ENCODE measurements around the gene PRR13. TPM values are rescaled to one million over a fixed set of nuclear protein-coding genes. Genes with fewer than 3 reads are reported as not detected.
"Not testable (repeated sequence)": the region's sequence is repeated elsewhere in the genome, so short reads cannot be mapped to it uniquely, and the experiment has no call there.

The PRR13 gene
- total and polyA plus RNA-seq, 7 donors: 45.2 to 136 (median 66.3) TPM

- DNase-seq: no peak
- H3K4me1 ChIP-seq: peaks cover 4% of the 10 kb centered on the region
- WGBS, 3 donors: 87 to 92% (median 88%) methylated on average over 7 of the region's 7 CpGs
- no peaks in the 10 kb centered on the region for H3K9me3 ChIP-seq
- no peak overlapping the region for H3K4me3 ChIP-seq
- intact Hi-C loops (cut with DNase I): no loop called here
- H3K36me3 ChIP-seq (ENCODE audit: insufficient read depth in 1 of 2, low read depth in 1 of 2): no peaks in the 10 kb centered on the region
- peak overlapping the region; percentile 66 for H3K27ac ChIP-seq
- peak; percentile 46 to 68 (median 56) for ATAC-seq
- no peaks in the 10 kb centered on the region for H3K27me3 ChIP-seq (ENCODE audit: insufficient read depth in 3 of 3, low read length in 2 of 3)
- TF ChIP-seq, protein P1, sequence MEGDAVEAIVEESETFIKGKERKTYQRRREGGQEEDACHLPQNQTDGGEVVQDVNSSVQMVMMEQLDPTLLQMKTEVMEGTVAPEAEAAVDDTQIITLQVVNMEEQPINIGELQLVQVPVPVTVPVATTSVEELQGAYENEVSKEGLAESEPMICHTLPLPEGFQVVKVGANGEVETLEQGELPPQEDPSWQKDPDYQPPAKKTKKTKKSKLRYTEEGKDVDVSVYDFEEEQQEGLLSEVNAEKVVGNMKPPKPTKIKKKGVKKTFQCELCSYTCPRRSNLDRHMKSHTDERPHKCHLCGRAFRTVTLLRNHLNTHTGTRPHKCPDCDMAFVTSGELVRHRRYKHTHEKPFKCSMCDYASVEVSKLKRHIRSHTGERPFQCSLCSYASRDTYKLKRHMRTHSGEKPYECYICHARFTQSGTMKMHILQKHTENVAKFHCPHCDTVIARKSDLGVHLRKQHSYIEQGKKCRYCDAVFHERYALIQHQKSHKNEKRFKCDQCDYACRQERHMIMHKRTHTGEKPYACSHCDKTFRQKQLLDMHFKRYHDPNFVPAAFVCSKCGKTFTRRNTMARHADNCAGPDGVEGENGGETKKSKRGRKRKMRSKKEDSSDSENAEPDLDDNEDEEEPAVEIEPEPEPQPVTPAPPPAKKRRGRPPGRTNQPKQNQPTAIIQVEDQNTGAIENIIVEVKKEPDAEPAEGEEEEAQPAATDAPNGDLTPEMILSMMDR (IDR thresholded peaks at IDR 0.05): no peak
Measured at GRCh38 chr12:53427905-53428594, 13.5 kb upstream of the PRR13 start.

- Histone ChIP-seq H3K27ac (no peak overlapping the region), H3K27me3 (ENCODE audit: insufficient read depth in 3 of 3, low read length in 2 of 3) (no peaks in the 10 kb centered on the region), H3K4me3 (no peak overlapping the region), H3K4me1 (peaks cover 4% of the 10 kb centered on the region), H3K9me3 (no peaks in the 10 kb centered on the region), H3K36me3 (ENCODE audit: insufficient read depth in 1 of 2, low read depth in 1 of 2) (no peaks in the 10 kb centered on the region)
- 86 to 87% (median 86%) methylated on average over 7 of the region's 7 CpGs for WGBS, 3 donors
- DNase-seq (no peak), ATAC-seq (no peak)
- TF ChIP-seq, protein P1 (IDR thresholded peaks at IDR 0.05): no peak
- intact Hi-C loops (cut with DNase I): no loop called here
Measured at GRCh38 chr12:53428741-53429140, 12.8 kb upstream of the PRR13 start.

DNA sequence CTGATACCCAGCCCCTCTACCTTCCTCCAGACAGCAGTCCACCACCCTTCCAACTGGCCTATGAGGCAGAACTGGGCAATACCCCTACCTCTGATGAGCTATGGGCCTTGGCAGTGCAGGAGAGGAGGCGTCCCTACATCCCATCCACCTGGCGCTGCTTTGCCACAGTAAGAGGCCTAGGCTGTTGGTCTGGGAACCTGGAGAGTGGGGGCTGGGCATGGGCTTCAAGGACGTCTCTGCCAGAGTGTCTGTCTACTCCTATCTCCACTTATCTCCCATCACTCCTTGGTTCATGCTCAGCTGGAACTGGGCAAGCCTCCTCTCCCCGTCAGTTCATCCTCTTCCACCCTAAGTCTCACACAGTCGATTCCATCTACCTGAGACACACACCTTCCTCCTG, 11.4 kb upstream of the PRR13 start:
- H3K27me3 ChIP-seq (ENCODE audit: insufficient read depth in 3 of 3, low read length in 2 of 3): no peaks in the 10 kb centered on the region
- DNase-seq (no peak), ATAC-seq (no peak)
- no peaks in the 10 kb centered on the region for H3K36me3 ChIP-seq (ENCODE audit: insufficient read depth in 1 of 2, low read depth in 1 of 2)
- WGBS, 3 donors: 84 to 88% (median 86%) methylated on average over 5 of the region's 5 CpGs
- H3K27ac ChIP-seq: no peak overlapping the region
- H3K4me3 ChIP-seq: no peak overlapping the region
- H3K9me3 ChIP-seq: no peaks in the 10 kb centered on the region
- peaks cover 4% of the 10 kb centered on the region for H3K4me1 ChIP-seq
- TF ChIP-seq, protein P1 (IDR thresholded peaks at IDR 0.05): no peak
- intact Hi-C loops (cut with DNase I): no loop called here

DNA sequence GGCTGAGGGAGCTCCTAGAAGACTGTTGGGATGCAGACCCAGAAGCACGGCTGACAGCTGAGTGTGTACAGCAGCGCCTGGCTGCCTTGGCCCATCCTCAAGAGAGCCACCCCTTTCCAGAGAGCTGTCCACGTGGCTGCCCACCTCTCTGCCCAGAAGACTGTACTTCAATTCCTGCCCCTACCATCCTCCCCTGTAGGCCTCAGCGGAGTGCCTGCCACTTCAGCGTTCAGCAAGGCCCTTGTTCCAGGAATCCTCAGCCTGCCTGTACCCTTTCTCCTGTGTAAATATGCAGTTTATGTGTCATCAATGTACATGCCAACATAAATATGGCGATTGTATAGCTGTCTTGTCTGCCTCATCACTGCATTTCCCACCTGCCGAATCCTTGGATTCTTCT, 10.3 kb upstream of the PRR13 start:
- ATAC-seq: no peak
- Histone ChIP-seq H3K4me3 (no peak overlapping the region), H3K36me3 (ENCODE audit: insufficient read depth in 1 of 2, low read depth in 1 of 2) (no peaks in the 10 kb centered on the region), H3K27me3 (ENCODE audit: insufficient read depth in 3 of 3, low read length in 2 of 3) (no peaks in the 10 kb centered on the region), H3K27ac (no peak overlapping the region), H3K4me1 (peaks cover 4% of the 10 kb centered on the region), H3K9me3 (no peaks in the 10 kb centered on the region)
- 75 to 87% (median 82%) methylated on average over 7 of the region's 7 CpGs for WGBS, 3 donors
- no peak for DNase-seq
- intact Hi-C loops (cut with DNase I): no loop called here
- TF ChIP-seq, protein P1 (IDR thresholded peaks at IDR 0.05): no peak

DNA sequence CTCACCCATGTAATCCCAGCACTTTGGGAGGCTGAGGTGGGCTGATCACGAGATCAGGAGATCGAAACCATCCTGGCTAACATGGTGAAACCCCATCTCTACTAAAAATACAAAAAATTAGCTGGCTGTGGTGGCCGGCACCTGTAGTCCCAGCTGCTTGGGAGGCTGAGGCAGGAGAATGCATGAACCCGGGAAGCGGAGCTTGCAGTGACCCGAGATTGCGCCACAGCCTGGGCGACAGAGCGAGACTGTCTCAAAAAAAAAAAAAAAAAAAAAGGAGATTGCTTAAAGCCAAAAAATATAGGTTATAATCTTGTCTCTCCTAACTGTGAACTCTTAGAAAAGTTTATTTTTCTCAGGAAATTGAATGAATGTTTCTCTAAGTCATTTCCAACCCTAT, 6.2 kb upstream of the PRR13 start:
- ATAC-seq; H3K27ac ChIP-seq; DNase-seq; H3K9me3 ChIP-seq; H3K36me3 ChIP-seq (ENCODE audit: insufficient read depth in 1 of 2, low read depth in 1 of 2); H3K4me1 ChIP-seq; H3K27me3 ChIP-seq (ENCODE audit: insufficient read depth in 3 of 3, low read length in 2 of 3); intact Hi-C loops (cut with DNase I); H3K4me3 ChIP-seq: not testable (repeated sequence)
- 93 to 97% (median 94%) methylated on average over 9 of the region's 9 CpGs for WGBS, 3 donors

DNA sequence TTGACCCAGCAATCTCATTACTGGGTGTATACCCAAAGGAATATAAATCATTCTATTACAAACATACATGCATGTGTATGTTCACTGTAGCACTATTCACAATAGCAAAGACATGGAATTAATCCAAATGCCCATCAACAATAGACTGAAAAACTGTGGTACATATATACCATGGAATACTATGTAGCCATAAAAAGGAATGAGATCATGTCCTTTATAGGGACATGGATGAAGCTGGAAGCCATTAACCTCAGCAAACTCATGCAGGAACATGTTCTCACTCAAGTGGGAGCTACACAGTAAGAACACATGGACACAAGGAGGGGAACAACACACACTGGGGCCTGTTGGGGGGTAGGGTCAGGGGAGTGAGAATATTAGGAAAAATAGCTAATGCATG, 2.0 kb upstream of the PRR13 start:
- H3K27ac ChIP-seq; DNase-seq; ATAC-seq; intact Hi-C loops (cut with DNase I); H3K4me3 ChIP-seq; H3K27me3 ChIP-seq (ENCODE audit: insufficient read depth in 3 of 3, low read length in 2 of 3); H3K9me3 ChIP-seq: not testable (repeated sequence)
- Histone ChIP-seq H3K4me1 (peaks cover 11% of the 10 kb centered on the region), H3K36me3 (ENCODE audit: insufficient read depth in 1 of 2, low read depth in 1 of 2) (peaks cover 0 to 11% of the 10 kb centered on the region in 2 donors)
